Activated naive CD4-positive, alpha-beta T cell treated with anti-CD3 and anti-CD28 coated beads, Interleukin-2, amount 50 U/mL, for 16 hours (primary cell): Measurements from ENCODE around the gene PHAF1.

Source experiments
- DNase-seq: peaks from one replicate; pipeline ENCODE4 v3.0.0-alpha.2; 2020

The PHAF1 gene

DNA sequence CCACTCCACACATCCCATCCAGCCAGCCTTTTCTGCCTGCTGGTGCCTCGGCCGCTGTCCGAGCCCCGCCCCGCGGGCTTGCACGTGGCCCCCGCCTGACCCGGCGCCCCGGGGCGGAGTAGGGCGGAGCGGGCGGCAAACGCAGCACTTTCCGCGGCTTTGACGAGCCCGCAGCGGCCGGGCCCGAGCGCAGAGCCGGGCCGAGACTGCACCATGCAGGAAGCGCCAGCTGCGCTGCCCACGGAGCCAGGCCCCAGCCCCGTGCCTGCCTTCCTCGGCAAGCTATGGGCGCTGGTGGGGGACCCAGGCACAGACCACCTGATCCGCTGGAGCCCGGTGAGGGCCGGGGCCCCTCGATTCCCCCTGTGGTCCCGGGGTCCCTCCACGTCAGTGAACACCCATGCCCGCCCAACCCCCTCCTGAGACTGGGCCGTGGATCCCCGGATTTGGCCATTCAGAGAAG, 54.9 kb downstream of the PHAF1 start, which contains the start of gene HSF4:
Gene HSF4 (plus strand): TSS at position 147 of the 463 bp plus-strand sequence. CDS start 67 bp downstream, at position 214.
- DNase-seq, result no peak

DNA sequence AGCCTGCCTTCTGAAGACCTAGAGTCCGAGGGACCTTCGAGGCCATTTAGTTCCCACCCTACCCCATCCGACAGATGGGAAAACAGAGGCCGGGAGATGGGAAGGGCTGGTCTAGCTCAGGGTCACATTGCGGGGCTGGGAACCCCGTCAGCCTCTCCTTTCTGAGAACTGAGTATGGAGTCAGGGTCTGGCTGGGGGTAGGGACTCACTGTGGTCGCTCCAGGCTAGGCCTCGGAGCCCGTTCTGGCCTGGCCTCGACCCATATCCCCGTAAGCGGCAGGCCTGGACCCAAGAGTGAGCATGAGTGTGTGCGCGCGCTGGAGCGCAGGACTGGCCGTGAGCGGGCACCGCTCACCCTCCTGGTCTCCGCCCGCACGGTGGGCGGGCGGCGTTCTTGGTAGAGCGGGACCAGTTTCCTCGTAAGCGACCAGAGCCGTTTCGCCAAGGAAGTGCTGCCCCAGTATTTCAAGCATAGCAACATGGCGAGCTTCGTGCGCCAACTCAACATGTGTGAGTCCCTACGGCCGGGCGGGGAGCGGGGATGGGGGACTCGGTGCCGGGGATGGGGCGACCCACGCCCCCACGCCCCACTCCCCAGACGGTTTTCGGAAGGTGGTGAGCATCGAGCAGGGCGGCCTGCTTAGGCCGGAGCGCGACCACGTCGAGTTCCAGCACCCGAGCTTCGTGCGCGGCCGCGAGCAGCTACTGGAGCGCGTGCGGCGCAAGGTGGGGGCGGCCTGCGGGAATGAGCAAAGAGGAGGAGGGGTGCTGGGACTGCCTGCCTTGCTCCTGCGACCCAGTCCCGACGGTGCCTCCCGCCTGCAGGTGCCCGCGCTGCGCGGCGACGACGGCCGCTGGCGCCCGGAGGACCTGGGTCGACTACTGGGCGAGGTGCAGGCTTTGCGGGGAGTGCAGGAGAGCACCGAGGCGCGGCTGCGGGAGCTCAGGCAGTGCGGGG, 55.7 kb downstream of the PHAF1 start:
- DNase-seq, result no peak

DNA sequence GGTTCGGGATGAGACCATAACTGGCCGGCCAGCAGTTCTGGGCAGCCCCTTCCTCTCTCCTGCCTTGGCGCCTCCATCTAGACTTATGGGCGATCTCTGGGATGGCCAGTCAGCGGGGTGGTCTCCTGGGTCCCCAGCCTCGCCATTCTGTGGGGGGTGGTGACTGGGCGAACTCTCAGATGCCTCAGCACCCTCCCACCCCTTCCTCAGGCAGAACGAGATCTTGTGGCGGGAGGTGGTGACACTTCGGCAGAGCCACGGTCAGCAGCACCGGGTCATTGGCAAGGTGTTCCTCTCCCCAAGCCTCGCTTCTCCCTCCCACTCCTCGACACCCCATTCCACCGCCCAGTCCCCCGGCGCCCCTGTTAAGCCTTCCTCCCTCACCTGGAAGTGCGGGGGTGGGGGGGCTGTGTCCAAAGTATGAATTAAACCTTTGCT, 56.4 kb downstream of the PHAF1 start:
- DNase-seq, result no peak

DNA sequence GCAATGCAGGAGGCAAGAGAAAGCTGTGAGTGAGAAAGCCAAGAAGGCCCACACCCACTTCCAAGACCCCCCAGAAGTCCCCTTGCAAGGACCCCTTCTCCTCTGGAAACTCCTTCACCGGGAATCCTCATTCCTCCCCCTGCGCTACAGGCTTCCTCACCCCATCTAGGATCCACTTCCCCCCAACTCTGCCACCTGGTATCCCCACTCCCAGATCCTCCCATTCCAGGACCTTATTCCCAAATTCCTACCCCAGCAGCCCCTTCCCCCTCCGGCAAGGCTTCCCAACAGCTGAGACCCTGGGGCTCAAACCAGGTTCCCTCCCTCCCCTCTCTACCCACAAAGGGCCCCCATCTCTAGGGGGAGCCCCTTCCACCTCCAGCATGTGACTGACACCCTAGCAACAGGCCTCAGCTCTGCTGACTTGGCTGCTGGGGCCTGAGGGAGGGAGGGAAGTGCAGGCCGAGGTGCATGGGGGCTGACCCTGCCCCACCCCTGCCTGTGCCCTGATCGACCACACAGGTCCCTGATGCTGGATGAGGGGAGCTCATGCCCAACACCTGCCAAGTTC, 56.9 kb downstream of the PHAF1 start:
- no peak for DNase-seq

DNA sequence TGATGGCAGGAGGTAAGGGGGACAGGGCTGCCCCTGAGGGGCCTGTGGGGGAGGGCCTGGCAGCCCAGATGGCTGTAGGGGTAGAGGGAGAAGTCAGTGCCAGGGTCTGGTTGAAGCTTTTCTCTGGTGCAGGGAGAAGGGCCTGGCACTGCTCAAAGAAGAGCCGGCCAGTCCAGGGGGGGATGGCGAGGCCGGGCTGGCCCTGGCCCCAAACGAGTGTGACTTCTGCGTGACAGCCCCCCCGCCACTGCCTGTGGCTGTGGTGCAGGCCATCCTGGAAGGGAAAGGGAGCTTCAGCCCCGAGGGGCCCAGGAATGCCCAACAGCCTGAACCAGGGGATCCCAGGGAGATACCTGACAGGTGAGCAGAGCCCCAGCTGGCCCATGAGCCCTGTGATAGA, 57.8 kb downstream of the PHAF1 start:
- DNase-seq, result no peak

DNA sequence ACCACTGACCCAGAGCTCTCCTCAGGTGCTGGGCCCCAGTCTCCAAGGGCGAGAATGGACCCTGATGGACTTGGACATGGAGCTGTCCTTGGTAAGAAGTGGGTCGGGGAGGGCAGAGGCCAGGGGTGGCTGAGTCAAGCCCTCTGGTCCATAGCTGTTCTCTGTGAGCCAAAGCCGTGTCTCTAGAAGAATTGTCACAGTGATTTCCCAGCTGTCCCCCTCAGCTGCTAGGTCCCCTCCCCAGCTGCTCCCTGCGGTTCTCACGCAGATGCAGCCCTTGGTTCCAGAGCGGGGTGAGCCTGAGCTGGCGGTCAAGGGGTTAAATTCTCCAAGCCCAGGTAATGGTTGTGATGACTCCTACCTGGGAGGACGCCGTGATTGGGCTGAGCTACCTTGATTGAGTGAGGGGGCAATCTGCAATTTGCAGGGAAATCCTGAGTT, 59.3 kb downstream of the PHAF1 start:
- no peak for DNase-seq

DNA sequence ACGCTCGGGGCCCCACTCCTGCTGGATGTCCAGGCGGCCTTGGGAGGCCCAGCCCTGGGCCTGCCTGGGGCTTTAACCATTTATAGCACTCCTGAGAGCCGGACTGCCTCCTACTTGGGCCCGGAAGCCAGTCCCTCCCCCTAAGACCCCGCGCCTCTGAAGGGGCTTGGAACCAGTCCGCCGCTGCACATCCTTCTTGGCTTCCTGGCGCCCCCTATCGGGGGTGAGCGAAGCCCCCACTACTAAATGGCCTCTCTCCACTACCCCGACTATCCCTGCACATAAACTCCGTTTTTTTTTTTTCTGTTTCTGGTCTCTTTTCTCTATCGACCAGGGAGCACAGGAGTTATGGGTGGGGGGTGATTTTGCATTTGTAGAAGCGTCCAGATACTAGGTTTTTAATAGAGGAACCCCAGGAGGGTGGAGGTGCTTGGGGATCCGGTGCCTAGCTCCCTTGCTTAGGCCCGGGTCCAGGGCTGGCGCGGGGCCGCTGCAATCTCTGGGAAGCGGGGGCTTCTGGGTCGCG, 60.0 kb downstream of the PHAF1 start:
- DNase-seq, result peak; percentile 47

DNA sequence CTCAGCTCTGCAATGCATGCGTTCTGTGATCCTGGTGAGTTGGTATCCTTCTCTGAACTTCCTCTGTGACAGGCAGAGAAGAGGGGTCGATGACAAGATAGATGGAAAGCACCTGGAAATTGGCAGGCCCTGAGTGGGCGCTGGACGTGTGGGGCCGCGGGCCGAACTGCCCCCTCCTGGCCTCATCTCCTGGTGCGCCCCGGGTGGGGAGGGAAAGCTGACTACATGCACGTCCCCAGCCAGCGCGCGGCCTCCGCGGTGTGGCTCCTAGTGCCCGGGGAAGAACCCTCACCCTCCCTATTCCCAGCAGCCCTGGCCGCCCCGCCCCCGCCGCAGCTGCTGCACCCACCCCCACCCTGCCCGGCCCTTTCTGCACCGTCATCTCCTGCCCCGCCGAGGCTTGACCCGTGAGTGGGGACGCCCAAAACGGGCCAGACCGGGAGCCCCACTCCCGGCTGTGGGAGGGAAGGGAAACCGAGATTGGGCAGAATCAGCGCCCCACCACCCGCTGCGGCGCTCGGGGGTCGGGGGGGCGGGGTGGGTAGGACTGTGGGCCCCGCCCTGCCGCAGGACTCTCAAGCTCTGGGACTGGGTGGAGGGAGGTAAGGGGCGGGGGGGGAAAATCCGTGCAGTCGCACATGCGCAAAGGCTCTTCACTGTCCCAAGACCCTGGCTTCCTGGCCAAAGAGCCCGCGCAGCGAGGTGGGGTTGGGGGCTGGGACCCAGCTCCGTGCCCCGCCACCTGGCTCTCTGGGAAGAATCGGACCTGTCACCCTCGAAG, 60.6 kb downstream of the PHAF1 start, which contains the start of gene NOL3:
Gene NOL3 (plus strand): TSS at position 371 of the 781 bp plus-strand sequence.
- no peak for DNase-seq

DNA sequence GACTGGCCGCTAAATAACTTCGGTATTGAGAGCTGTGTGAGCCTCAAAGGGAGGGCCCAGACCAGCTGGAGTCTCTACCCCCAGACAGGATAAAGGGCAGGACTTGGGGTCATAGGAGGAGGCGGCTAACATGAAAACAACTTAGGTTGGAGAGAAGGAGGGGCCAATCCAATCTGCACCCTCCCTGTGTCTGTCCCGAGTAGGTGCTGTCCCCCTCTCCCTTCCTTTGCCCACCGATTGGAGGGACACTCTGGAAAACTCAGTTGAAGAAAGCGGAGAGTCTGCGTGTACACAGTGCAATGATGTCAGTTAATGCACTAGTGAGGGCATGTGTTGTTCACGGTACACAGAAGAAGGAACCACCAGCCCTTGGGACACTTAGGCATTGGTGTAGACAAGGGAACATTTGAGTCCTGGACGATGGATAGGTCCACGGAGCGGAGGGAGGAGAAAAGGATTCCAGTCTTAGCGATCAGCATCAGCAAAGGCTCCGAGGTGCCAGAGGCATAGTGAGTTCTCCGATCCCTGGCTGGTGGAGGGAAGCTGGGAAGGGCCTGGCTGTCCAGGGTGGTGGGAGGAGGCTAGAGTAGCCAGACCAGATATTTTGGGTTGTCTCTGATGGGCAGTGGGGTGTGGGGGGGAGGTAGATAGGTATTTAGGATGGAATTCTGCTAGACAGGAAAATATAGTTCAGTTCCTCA, 61.4 kb downstream of the PHAF1 start:
- DNase-seq, result no peak

DNA sequence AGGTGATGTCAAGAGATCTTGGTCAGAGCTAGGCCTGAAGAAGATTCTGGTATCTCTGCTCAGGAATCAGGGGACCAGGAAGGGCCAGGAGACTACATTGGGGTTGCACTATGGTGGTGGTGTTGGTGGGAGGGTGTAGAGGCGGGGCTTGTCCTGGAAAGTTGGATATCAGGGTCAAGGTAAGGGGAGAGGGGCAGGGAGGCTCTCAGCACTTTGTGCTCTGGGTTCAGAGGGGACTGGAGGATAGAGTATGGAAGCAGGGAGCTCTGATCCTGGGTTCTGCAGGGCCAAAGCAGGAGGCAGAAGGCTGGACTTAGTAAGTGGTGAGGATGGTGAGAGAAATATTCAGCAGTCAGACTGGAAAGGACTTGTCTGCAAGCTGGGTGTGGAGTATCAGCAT, 63.6 kb downstream of the PHAF1 start:
- DNase-seq, result no peak

DNA sequence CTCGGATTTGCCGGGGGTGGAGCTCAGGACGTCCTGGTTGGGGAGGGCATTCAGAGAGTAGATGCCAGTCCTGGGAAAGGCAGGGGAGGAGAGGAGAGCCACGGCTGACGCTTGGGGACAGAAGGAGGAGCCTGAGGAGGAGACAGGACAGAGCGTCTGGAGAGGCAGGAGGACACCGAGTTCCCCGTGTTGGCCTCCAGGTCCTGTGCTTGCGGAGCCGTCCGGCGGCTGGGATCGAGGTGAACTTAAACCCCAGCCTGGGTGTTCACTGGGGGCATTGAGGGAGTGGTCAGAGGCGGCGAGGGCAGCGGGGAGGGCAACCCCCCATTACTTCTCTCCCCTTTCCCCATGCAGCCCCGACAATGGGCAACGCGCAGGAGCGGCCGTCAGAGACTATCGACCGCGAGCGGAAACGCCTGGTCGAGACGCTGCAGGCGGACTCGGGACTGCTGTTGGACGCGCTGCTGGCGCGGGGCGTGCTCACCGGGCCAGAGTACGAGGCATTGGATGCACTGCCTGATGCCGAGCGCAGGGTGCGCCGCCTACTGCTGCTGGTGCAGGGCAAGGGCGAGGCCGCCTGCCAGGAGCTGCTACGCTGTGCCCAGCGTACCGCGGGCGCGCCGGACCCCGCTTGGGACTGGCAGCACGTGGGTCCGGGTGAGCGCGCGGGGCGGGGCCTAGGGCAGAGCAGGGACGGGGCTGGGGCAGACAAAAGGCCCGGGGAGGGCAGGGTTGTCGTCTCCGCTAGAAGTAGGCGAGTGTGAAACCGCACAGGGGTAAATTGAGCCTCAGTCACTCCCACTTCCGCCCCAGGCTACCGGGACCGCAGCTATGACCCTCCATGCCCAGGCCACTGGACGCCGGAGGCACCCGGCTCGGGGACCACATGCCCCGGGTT, 64.3 kb downstream of the PHAF1 start:
- peak; percentile 59 for DNase-seq

DNA sequence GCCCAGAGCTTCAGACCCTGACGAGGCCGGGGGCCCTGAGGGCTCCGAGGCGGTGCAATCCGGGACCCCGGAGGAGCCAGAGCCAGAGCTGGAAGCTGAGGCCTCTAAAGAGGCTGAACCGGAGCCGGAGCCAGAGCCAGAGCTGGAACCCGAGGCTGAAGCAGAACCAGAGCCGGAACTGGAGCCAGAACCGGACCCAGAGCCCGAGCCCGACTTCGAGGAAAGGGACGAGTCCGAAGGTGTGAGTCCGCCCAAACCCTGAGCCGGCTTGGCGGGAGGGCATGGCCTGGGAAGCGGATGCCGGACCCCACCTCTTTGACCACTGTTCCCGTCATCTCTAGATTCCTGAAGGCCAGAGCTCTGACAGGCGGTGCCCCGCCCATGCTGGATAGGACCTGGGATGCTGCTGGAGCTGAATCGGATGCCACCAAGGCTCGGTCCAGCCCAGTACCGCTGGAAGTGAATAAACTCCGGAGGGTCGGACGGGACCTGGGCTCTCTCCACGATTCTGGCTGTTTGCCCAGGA, 65.0 kb downstream of the PHAF1 start:
- DNase-seq, result no peak

DNA sequence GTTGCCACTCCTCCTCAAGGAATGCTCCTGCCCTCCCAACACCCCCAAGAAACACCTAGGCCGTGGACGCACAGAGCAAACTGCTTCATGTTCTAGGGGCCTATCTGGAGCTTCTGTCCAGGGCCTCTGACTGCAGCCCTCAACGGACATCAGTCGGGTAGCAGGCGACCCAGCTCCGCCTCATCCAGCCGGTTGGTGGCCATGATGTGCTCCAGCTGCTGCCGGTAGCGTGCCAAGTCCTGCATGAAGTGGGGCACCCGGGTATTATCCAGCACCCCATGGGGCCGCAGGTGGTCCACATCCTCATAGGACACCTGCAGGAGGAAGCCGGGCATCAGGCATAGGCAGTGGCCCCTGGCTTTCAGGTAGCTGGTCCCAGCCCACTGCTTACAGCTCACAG, 66.9 kb downstream of the PHAF1 start:
- DNase-seq, result no peak

DNA sequence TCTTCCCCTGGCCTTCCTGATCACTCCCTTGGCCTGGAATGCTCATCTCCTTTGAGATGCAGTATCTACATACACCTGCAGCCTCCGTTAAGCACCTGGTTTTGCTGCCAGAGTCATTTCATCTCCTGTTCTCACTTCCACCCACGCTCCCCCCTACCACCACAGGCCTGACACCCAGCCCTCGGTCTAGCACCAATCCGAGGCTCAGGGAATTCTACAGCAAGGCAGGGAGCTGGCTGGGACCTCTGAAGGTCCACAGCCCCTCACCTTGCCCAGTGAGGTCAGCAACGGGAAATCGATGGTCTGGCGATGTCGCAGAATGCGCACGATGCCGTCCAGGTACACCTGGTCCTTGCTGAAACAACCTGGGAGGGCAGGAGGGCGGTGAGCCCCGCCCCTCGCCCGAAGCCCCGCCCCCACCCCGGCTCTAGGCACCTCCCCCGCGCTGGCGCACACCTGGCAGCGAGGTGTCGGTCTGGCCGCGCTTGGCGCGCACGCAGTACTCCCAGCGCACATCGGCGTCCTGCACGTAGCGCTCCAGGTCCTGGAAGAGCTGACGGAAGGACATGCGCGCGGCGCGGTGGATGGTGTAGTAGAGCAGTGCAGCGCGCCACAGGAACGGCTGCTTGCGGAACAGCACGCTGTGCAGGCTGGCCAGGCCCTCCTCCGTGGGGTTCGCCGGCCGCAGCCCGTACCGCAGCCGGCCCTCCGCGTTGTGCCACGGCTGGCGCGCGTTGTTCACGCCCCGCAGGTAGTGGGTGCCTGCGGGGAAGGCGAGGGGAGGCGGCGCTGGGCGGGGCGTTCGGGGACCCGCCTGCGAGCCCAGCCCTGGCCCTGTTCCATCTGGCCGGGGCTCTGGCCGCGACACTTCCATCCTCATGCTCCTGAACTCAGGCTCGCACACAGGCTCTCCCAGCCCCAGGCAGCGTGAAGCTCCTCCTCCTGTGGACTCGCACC, 68.3 kb downstream of the PHAF1 start:
- peak; percentile 57 for DNase-seq

DNA sequence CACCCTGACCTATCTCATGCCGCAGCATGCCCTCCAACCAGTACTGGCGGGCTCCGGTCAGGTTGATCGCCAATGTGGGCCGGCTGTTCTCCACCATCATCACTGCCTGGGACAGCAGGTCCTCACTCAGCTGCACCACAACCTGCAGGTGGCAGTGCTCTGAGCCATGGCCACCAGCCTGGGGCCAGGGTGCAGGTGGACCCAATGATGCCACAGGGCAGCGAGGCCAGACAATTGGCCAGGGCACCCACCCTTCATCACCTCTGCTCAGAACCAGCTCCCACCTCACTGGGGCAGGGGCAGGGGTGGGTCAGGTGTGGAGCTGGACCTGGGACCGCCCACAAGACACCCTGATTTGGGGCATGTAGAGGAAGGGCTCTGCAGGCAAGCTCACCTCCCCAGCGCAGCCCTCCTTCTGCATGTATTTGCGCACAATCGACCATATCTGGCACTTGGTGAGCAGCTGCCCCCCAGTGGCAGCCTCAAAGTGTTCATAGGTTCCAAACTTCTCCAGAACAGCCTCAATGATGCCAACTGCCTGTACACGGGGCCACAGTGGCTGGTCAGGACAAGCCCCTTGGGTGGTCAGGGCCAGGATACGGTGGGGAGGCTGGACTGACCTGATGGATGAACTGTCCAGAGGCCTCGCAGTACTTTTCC, 69.8 kb downstream of the PHAF1 start:
- no peak for DNase-seq

DNA sequence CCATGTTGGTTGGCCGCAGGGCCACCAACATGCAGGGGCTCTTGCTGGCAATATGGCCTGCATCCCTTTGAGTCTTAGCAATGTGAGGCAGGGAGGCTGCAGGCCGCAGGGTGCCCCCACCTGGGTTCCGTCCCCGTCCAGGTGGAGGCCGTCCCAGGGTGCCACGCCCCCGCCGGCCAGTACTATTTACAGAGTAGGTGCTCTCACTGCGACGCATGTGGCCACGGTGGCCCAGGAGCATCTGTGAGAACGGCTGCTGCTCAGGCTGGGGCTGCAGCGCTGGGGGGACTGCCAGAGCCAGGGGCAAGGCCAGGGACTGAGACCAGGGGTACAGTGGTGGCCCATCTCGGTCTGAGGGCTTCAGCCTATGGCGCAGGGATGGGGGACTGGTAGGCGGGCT, 70.4 kb downstream of the PHAF1 start:
- no peak for DNase-seq

DNA sequence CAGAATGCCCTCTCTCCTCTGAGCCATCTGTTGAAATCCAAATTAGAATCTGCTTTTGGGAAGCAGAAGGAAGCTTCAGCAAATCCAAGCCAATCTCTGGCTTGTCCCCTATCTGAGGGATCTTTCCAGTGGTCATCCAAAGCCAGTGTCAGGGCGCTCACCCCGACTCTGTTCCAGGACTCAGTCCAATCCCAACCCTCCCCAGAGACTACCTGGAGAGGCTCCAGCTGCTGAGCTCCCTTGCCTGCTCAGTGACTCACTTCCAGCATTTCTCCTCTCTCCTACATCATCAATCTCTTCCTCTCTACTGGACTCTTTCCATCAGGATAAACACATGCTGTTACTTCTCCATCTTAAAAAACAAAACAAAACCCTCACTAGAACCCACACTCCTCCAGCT, 71.6 kb downstream of the PHAF1 start:
- DNase-seq, result no peak

DNA sequence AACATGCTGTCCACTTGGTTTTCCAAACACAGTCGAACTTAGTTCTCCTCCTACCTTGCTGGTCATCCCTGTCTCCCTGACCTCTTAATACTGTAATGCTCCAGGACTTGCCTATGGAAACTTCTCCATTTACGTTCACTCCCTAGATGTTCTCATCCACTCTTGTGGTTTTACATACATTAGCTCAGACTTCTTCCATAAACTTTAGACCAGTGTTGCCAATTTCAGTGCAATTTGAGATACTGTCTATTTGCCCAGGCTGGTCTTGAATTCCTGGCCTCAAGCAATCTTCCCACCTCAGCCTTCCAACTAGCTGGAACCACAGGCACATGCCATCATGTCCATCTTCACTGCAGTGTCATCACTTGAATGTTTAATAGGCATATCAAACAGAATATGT, 72.5 kb downstream of the PHAF1 start:
- DNase-seq, result no peak

DNA sequence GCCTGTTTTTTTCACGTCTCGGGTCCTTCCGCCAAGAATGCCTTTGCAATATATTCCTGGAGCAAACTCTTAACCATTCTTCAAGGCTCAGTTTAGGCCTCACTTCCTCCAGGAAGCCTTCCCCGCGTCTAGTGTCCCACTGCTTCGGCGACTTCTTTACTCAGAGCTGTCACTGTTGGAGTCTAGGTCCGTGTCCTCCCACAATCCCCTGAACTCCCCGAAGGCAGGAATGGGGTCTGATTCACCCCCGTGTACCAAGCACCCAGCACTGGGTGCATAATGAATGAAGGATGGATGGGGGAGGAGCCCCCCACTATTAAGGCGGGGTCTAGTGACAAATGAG, 73.5 kb downstream of the PHAF1 start:
- no peak for DNase-seq
